ENCODE data around the gene MATN3. TPM values are rescaled to one million over a fixed set of nuclear protein-coding genes. Genes with fewer than 3 reads are reported as not detected.

MATN3 gene
- total RNA-seq, 1 experiment from 2014 or later: 1.0 TPM

- Histone ChIP-seq H3K9me3 (ENCODE audit: insufficient read depth, low read depth) (no peaks in the 10 kb centered on the region), H3K27me3 (ENCODE audit: insufficient read depth, low read depth) (no peaks in the 10 kb centered on the region), H4K20me1 (ENCODE audit: insufficient read depth) (no peaks in the 10 kb centered on the region), H3K79me2 (ENCODE audit: low read depth) (no peaks in the 10 kb centered on the region), H2AFZ (no peak overlapping the region), H3K4me1 (replicated peaks; ENCODE audit: insufficient read depth) (no peaks in the 10 kb centered on the region), H3K4me3 (no peak overlapping the region), H3F3A (ENCODE audit: insufficient read depth, low read depth) (no peaks in the 10 kb centered on the region), H3K36me3 (ENCODE audit: low read depth) (peaks cover 5% of the 10 kb centered on the region; the same call in 1 of the 2 replicates), H3K4me2 (no peak overlapping the region), H3K27ac (no peak overlapping the region), H3K9me2 (ENCODE audit: insufficient read depth) (no peaks in the 10 kb centered on the region)
- TF ChIP-seq CTCF (conservative IDR thresholded peaks at IDR 0.05) (no peak), EZH2 (IDR thresholded peaks at IDR 0.05; ENCODE audit: low read depth) (no peak)
- DNase-seq: no peak
- ChIA-PET CTCF (no interaction called here), POLR2A (ENCODE audit: unreplicated experiment) (no interaction called here)
- BruUV-seq (replicated peaks): no TSS peak
- intact Hi-C loops (cut with micrococcal nuclease; ENCODE audit: unreplicated experiment): no loop called here
These were observed 49.1 kb downstream of the MATN3 start for GRCh38 chr2:19963386-19963785.

GRCh38 chr2:19955544-19956422, 56.7 kb downstream of the MATN3 start:
- Histone ChIP-seq H3K36me3 (ENCODE audit: low read depth) (0 out of 2 replicates have a peak, but pooled peaks cover 3% of the 10 kb centered on the region), H3K9me2 (ENCODE audit: insufficient read depth) (no peaks in the 10 kb centered on the region), H3K27ac (no peak overlapping the region), H3K4me2 (no peak overlapping the region), H2AFZ (no peak overlapping the region), H3K4me3 (no peak overlapping the region), H3K9me3 (ENCODE audit: insufficient read depth, low read depth) (no peaks in the 10 kb centered on the region), H4K20me1 (ENCODE audit: insufficient read depth) (no peaks in the 10 kb centered on the region), H3F3A (ENCODE audit: insufficient read depth, low read depth) (no peaks in the 10 kb centered on the region), H3K27me3 (ENCODE audit: insufficient read depth, low read depth) (no peaks in the 10 kb centered on the region), H3K4me1 (replicated peaks; ENCODE audit: insufficient read depth) (no peaks in the 10 kb centered on the region), H3K79me2 (ENCODE audit: low read depth) (no peaks in the 10 kb centered on the region)
- CTCF ChIA-PET: interaction anchor here (0.6 to 1.0 kb wide), 4 partner anchors 20 to 611 kb away, joined by 3 to 7 read pairs (median 3); partner anchors contain the start of gene LAPTM4A
- BruUV-seq (replicated peaks): no TSS peak
- peak; percentile 57 to 69 for DNase-seq
- TF ChIP-seq CTCF (conservative IDR thresholded peaks at IDR 0.05): peak; percentile 91
- TF ChIP-seq EZH2 (IDR thresholded peaks at IDR 0.05; ENCODE audit: low read depth): no peak
- POLR2A ChIA-PET (ENCODE audit: unreplicated experiment): interaction anchor here (0.6 kb wide), 1 partner anchor 44 kb away, joined by 4 read pairs; no protein-coding TSS in a partner anchor
- intact Hi-C loops (cut with micrococcal nuclease; ENCODE audit: unreplicated experiment): loop anchor here (1.0 to 5.0 kb wide), 5 partner anchors 53 to 687 kb away; partner anchors contain the start of gene TTC32

GRCh38 chr2:19949071-19949470, 63.4 kb downstream of the MATN3 start:
- Histone ChIP-seq H3K9me2 (ENCODE audit: insufficient read depth) (no peaks in the 10 kb centered on the region), H2AFZ (no peak overlapping the region), H4K20me1 (ENCODE audit: insufficient read depth) (no peaks in the 10 kb centered on the region; the same call in 1 of the 2 replicates), H3K79me2 (ENCODE audit: low read depth) (no peaks in the 10 kb centered on the region), H3K4me2 (no peak overlapping the region), H3K27me3 (ENCODE audit: insufficient read depth, low read depth) (no peaks in the 10 kb centered on the region), H3K4me1 (replicated peaks; ENCODE audit: insufficient read depth) (0 out of 2 replicates have a peak, but pooled peaks cover 3% of the 10 kb centered on the region), H3K9me3 (ENCODE audit: insufficient read depth, low read depth) (no peaks in the 10 kb centered on the region), H3K4me3 (no peak overlapping the region), H3K27ac (no peak overlapping the region), H3F3A (ENCODE audit: insufficient read depth, low read depth) (no peaks in the 10 kb centered on the region), H3K36me3 (ENCODE audit: low read depth) (0 out of 2 replicates have a peak, but pooled peaks cover 3% of the 10 kb centered on the region)
- DNase-seq: no peak
- POLR2A ChIA-PET (ENCODE audit: unreplicated experiment): no interaction called here
- CTCF ChIA-PET: no interaction called here
- no TSS peak for BruUV-seq (replicated peaks)
- TF ChIP-seq EZH2 (IDR thresholded peaks at IDR 0.05; ENCODE audit: low read depth) (no peak), CTCF (conservative IDR thresholded peaks at IDR 0.05) (no peak)
- intact Hi-C loops (cut with micrococcal nuclease; ENCODE audit: unreplicated experiment): no loop called here
